Mesangial cell (primary cell): Measurements from ENCODE around the gene RNF141. TPM values are rescaled to one million over a fixed set of nuclear protein-coding genes. Genes with fewer than 3 reads are reported as not detected.

Experiments
- total RNA-seq: library from RNA; depleted of rRNA; stranded (reverse); fragments of >200 nt; gene quantifications from 2 replicates; pipeline ENCODE4 v1.2.3, GENCODE V29; 2015

The RNF141 gene
- 11.8 and 13.2 TPM in 2 replicates for total RNA-seq

GRCh38 chr11:10540915-10541560 is at the start of gene RNF141:
RNF141 (minus strand) TSS chr11:10541187; CDS start chr11:10534158, 7,029 bp downstream.

GRCh38 chr11:10568486-10568941 is 27.5 kb upstream of the RNF141 start, which contains the start of gene LYVE1:
LYVE1 (minus strand) TSS chr11:10568665; CDS start chr11:10568532, 133 bp downstream.

Other genes starting within 250 kb of the RNF141 start
- 14.0 and 25.9 TPM in 2 replicates for gene SBF2, start 247.0 kb downstream of the RNF141 start, total RNA-seq
- 22.2 and 31.4 TPM in 2 replicates for gene ADM, start 236.1 kb downstream of the RNF141 start, total RNA-seq
- 4.8 and 5.4 TPM in 2 replicates for gene AMPD3, start 85.9 kb downstream of the RNF141 start, total RNA-seq
- gene LYVE1, start 27.5 kb upstream of the RNF141 start, total RNA-seq, result not detected in 2 replicates
- 0.33 and 6.0 TPM in 2 replicates for gene IRAG1, start 152.6 kb upstream of the RNF141 start, total RNA-seq
- gene CTR9, start 210.1 kb upstream of the RNF141 start, total RNA-seq, result 15.1 and 15.5 TPM in 2 replicates